Measurements from ENCODE around the gene PLCB3.

- TF ChIP-seq CTCF (IDR thresholded peaks at IDR 0.05), result peak; percentile 82 to 91 (median 90)
- TF ChIP-seq POLR2A (IDR thresholded peaks at IDR 0.05), result peak; percentile 17
Measured at GRCh38 chr11:64304316-64305072, 53.2 kb downstream of the PLCB3 start.

Data from right lobe of liver (tissue), 4 donors.